ENCODE results near the gene POMGNT2. TPM values are rescaled to one million over a fixed set of nuclear protein-coding genes. Genes with fewer than 3 reads are reported as not detected.

POMGNT2 gene
- total and polyA plus RNA-seq, 4 donors, result 5.8 to 6.6 (median 6.5) TPM

DNA sequence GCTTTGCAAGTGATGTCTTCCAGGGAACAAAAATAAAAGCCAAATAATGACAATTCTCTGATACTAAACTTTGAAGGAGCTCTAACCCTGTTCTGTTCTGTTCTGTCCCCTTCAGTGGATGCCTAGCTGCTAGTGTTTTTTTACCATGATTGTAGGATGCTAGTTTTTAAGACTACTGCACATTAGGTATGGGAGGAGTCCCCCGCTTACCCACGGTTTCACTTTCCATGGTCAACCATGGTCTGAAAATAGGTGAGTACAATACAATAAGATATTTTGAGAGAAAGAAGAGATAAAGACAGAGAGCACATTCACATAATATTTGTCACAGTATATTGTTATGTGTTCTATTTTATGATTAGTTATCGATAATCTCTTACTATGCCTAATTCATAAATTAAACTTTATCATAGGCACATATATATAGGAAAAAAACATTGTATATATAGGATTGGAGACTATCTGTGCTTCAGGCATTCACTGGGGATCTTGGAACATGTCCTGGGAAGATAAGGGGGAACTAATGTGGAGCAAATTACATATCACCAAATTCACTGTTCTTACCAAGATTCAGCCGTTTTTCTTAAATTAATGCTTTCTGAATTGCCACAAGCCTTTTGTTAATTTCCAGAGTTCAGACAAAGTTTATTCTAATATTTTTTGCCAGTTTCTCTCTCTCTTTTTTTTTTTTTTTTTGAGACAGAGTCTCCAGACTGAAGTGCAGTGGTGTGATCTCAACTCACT, 32.8 kb upstream of the POMGNT2 start:
- Histone ChIP-seq H3K9ac (ENCODE audit: low read depth in 1 of 2, low read length in 2 of 2) (no peak overlapping the region), H3K27ac (ENCODE audit: low read depth in 1 of 2, low read length in 2 of 2) (no peak overlapping the region), H3K9me3 (ENCODE audit: control insufficient read depth in 4 of 4, low read length in 3 of 4) (no peaks in the 10 kb centered on the region), H3K27me3 (ENCODE audit: control insufficient read depth in 4 of 4, insufficient read depth in 4 of 4, low read length in 3 of 4) (no peaks in the 10 kb centered on the region), H3K36me3 (ENCODE audit: control insufficient read depth in 4 of 4, insufficient read depth in 3 of 4, low read depth in 1 of 4, low read length in 3 of 4) (no peaks in the 10 kb centered on the region), H3K4me1 (ENCODE audit: control insufficient read depth in 4 of 4, insufficient read depth in 4 of 4, low read length in 3 of 4) (no peaks in the 10 kb centered on the region), H3K4me3 (ENCODE audit: low read depth in 1 of 3, low read length in 3 of 3) (no peak overlapping the region)
- TF ChIP-seq HNF4A (conservative IDR thresholded peaks at IDR 0.05) (no peak), EGR1 (IDR thresholded peaks at IDR 0.05; ENCODE audit: low read depth in 2 of 2) (no peak), FOXA1 (IDR thresholded peaks at IDR 0.05) (no peak)
- TF ChIP-seq, protein P1, sequence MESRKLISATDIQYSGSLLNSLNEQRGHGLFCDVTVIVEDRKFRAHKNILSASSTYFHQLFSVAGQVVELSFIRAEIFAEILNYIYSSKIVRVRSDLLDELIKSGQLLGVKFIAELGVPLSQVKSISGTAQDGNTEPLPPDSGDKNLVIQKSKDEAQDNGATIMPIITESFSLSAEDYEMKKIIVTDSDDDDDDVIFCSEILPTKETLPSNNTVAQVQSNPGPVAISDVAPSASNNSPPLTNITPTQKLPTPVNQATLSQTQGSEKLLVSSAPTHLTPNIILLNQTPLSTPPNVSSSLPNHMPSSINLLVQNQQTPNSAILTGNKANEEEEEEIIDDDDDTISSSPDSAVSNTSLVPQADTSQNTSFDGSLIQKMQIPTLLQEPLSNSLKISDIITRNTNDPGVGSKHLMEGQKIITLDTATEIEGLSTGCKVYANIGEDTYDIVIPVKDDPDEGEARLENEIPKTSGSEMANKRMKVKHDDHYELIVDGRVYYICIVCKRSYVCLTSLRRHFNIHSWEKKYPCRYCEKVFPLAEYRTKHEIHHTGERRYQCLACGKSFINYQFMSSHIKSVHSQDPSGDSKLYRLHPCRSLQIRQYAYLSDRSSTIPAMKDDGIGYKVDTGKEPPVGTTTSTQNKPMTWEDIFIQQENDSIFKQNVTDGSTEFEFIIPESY (IDR thresholded peaks at IDR 0.05), result no peak
- WGBS, result 84% methylated on average over 4 of the region's 4 CpGs
- no peak for DNase-seq (ENCODE audit: low spot score)

DNA sequence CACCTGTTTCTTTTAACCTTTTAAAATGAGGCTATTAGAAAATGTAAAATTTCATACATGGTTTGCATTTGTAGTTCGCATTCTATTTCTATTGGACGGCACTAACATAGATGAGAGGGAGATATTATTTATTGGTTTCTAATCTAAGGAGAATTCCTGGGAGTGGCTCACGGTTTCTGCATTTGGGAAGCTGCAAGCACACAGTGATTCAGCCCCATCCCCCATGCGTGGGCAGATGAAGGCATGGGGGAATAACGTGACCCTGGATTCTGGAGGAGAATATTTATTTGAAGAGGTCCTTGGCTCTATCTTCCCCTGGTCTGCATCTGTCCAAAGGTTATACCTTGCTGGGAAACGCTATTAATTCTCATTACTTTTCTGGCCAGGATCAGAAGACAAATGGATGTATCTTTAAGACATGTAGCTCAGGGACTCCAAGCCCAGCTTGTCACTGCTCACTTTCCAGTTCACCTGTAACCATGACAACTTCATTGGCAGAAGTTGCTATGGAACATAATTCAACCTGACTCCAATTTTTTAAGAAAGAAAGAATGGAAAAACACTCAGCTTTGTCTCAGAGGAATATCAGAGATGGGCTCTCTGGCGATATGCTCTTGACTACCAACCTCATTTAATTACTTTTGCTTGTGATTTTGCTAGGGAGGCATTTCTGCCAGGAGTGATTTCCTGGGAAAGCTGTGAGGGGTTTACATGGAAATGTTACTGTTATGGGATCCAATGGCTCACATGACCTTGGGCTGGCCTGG, 27.2 kb upstream of the POMGNT2 start:
- WGBS, result 80% methylated on average over 7 of the region's 7 CpGs

More for the DNA sequence above, 27.2 kb upstream of the POMGNT2 start:
- Histone ChIP-seq H3K9ac (ENCODE audit: low read depth in 1 of 2, low read length in 2 of 2) (no peak overlapping the region), H3K4me1 (ENCODE audit: control insufficient read depth in 4 of 4, insufficient read depth in 4 of 4, low read length in 3 of 4) (no peaks in the 10 kb centered on the region), H3K36me3 (ENCODE audit: control insufficient read depth in 4 of 4, insufficient read depth in 3 of 4, low read depth in 1 of 4, low read length in 3 of 4) (no peaks in the 10 kb centered on the region), H3K9me3 (ENCODE audit: control insufficient read depth in 4 of 4, low read length in 3 of 4) (no peaks in the 10 kb centered on the region), H3K4me3 (ENCODE audit: low read depth in 1 of 3, low read length in 3 of 3) (no peak overlapping the region), H3K27me3 (ENCODE audit: control insufficient read depth in 4 of 4, insufficient read depth in 4 of 4, low read length in 3 of 4) (no peaks in the 10 kb centered on the region), H3K27ac (ENCODE audit: low read depth in 1 of 2, low read length in 2 of 2) (no peak overlapping the region)
- no peak for TF ChIP-seq FOXA1 (IDR thresholded peaks at IDR 0.05)
- TF ChIP-seq EGR1 (IDR thresholded peaks at IDR 0.05; ENCODE audit: low read depth in 2 of 2), result no peak
- no peak for TF ChIP-seq HNF4A (conservative IDR thresholded peaks at IDR 0.05)
- TF ChIP-seq, protein P2, sequence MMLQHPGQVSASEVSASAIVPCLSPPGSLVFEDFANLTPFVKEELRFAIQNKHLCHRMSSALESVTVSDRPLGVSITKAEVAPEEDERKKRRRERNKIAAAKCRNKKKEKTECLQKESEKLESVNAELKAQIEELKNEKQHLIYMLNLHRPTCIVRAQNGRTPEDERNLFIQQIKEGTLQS (IDR thresholded peaks at IDR 0.05), result no peak
- no peak for TF ChIP-seq FOXA2 (IDR thresholded peaks at IDR 0.05)
- TF ChIP-seq RAD21 (IDR thresholded peaks at IDR 0.05), result no peak
- TF ChIP-seq NR2F2 (IDR thresholded peaks at IDR 0.05), result no peak
- TF ChIP-seq, protein P1 (IDR thresholded peaks at IDR 0.05), result no peak
- TF ChIP-seq, protein P3, sequence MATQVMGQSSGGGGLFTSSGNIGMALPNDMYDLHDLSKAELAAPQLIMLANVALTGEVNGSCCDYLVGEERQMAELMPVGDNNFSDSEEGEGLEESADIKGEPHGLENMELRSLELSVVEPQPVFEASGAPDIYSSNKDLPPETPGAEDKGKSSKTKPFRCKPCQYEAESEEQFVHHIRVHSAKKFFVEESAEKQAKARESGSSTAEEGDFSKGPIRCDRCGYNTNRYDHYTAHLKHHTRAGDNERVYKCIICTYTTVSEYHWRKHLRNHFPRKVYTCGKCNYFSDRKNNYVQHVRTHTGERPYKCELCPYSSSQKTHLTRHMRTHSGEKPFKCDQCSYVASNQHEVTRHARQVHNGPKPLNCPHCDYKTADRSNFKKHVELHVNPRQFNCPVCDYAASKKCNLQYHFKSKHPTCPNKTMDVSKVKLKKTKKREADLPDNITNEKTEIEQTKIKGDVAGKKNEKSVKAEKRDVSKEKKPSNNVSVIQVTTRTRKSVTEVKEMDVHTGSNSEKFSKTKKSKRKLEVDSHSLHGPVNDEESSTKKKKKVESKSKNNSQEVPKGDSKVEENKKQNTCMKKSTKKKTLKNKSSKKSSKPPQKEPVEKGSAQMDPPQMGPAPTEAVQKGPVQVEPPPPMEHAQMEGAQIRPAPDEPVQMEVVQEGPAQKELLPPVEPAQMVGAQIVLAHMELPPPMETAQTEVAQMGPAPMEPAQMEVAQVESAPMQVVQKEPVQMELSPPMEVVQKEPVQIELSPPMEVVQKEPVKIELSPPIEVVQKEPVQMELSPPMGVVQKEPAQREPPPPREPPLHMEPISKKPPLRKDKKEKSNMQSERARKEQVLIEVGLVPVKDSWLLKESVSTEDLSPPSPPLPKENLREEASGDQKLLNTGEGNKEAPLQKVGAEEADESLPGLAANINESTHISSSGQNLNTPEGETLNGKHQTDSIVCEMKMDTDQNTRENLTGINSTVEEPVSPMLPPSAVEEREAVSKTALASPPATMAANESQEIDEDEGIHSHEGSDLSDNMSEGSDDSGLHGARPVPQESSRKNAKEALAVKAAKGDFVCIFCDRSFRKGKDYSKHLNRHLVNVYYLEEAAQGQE (IDR thresholded peaks at IDR 0.05), result no peak
- TF ChIP-seq, protein P4, sequence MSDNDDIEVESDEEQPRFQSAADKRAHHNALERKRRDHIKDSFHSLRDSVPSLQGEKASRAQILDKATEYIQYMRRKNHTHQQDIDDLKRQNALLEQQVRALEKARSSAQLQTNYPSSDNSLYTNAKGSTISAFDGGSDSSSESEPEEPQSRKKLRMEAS (IDR thresholded peaks at IDR 0.05), result no peak
- TF ChIP-seq HNF4G (IDR thresholded peaks at IDR 0.05), result no peak
- TF ChIP-seq YY1 (IDR thresholded peaks at IDR 0.05), result no peak
- TF ChIP-seq, protein P5, sequence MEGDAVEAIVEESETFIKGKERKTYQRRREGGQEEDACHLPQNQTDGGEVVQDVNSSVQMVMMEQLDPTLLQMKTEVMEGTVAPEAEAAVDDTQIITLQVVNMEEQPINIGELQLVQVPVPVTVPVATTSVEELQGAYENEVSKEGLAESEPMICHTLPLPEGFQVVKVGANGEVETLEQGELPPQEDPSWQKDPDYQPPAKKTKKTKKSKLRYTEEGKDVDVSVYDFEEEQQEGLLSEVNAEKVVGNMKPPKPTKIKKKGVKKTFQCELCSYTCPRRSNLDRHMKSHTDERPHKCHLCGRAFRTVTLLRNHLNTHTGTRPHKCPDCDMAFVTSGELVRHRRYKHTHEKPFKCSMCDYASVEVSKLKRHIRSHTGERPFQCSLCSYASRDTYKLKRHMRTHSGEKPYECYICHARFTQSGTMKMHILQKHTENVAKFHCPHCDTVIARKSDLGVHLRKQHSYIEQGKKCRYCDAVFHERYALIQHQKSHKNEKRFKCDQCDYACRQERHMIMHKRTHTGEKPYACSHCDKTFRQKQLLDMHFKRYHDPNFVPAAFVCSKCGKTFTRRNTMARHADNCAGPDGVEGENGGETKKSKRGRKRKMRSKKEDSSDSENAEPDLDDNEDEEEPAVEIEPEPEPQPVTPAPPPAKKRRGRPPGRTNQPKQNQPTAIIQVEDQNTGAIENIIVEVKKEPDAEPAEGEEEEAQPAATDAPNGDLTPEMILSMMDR (IDR thresholded peaks at IDR 0.05; ENCODE audit: low read depth, low read length, missing input control), result no peak
- TF ChIP-seq JUND (IDR thresholded peaks at IDR 0.05), result no peak
- no peak for TF ChIP-seq SP1 (IDR thresholded peaks at IDR 0.05)
- no peak for DNase-seq (ENCODE audit: low spot score)

Measured in liver (tissue), 9 donors.